Mucosa of descending colon (tissue), 3 donors: Measurements from ENCODE around the gene CDON. TPM values are rescaled to one million over a fixed set of nuclear protein-coding genes. Genes with fewer than 3 reads are reported as not detected.

Experiments
- ATAC-seq: fragments of 200-7000 bp; cut with Tn5 transposase; one replicate; pipeline ENCODE4 v1.9.1; 2020; ENCODE audit warnings: mild to moderate bottlenecking, moderate library complexity
- DNase-seq, 3 donors: peaks; one replicate each; pipeline ENCODE4 v3.0.0-alpha.2; 2020
- H3K36me3 ChIP-seq: fragments of 200-600 bp; one replicate; pipeline ENCODE4 v1.8.0; 2021; ENCODE audit warnings: low read depth, mild to moderate bottlenecking
- H3K4me1 ChIP-seq: fragments of 200-600 bp; one replicate; pipeline ENCODE4 v1.8.0; 2021; ENCODE audit warnings: low read depth, mild to moderate bottlenecking
- H3K4me3 ChIP-seq: fragments of 200-600 bp; one replicate; pipeline ENCODE4 v1.8.0; 2021; ENCODE audit warnings: mild to moderate bottlenecking
- H3K9me3 ChIP-seq: fragments of 200-600 bp; one replicate; pipeline ENCODE4 v1.8.0; 2021; ENCODE audit warnings: mild to moderate bottlenecking
- CTCF ChIP-seq: fragments of 200-600 bp; IDR thresholded peaks from one replicate; pipeline ENCODE4 v1.8.0; 2022; ENCODE audit warnings: antibody characterized with exemption, mild to moderate bottlenecking
- intact Hi-C, 2 donors: fragments of 100-400 bp; cut with DNase I in 1 of 2; cut with micrococcal nuclease in 1 of 2; formaldehyde crosslinking; loops; one replicate each; pipeline versions ENCODE4 v1.11.0 to v1.11.1; 2022; cut with DNase I, micrococcal nuclease
- total RNA-seq, 3 donors: library from RNA; stranded (reverse); fragmentation: NEBNext Ultra II Directional in 2 of 3; extraction: Animal tissue kit (Norgen Biotek cat#: 25700) in 2 of 3; gene quantifications; one replicate each; pipeline versions ENCODE4 v1.2.1 to v1.2.4, GENCODE V29; 2021 to 2023
- donor health status: DM: no; HTN: no; CAD: no; lungs with moderate emphysema.
- donor health status: DM: no; HTN: no; CAD: no.
- donor health status: DM: no; HTN: yes; CAD: no.

Gene CDON
- total RNA-seq, 3 donors from 2014 or later, result 3.8 to 91.6 (median 6.6) TPM

GRCh38 chr11:126088999-126089398 is 26.3 kb upstream of the CDON start:
- no peak for TF ChIP-seq CTCF
- no peak overlapping the region for H3K4me3 ChIP-seq
- ATAC-seq (no peak), DNase-seq (no peak)
- H3K36me3 ChIP-seq, result no peaks in the 10 kb centered on the region
- intact Hi-C loops, result no loop called here
- H3K9me3 ChIP-seq, result no peaks in the 10 kb centered on the region
- H3K4me1 ChIP-seq, result no peaks in the 10 kb centered on the region

- no peak for TF ChIP-seq CTCF
- intact Hi-C loops, result no loop called here
- H3K36me3 ChIP-seq, result no peaks in the 10 kb centered on the region
- no peaks in the 10 kb centered on the region for H3K9me3 ChIP-seq
- H3K4me3 ChIP-seq, result no peak overlapping the region
- H3K4me1 ChIP-seq, result no peaks in the 10 kb centered on the region
- DNase-seq (no peak), ATAC-seq (no peak)
Measured at GRCh38 chr11:126086248-126086647, 23.6 kb upstream of the CDON start.

- H3K4me1 ChIP-seq, result no peaks in the 10 kb centered on the region
- intact Hi-C loops, result no loop called here
- H3K36me3 ChIP-seq, result no peaks in the 10 kb centered on the region
- no peak for TF ChIP-seq CTCF
- DNase-seq (no peak), ATAC-seq (no peak)
- H3K4me3 ChIP-seq, result no peak overlapping the region
- no peaks in the 10 kb centered on the region for H3K9me3 ChIP-seq
Measured at GRCh38 chr11:126084608-126084912, 21.9 kb upstream of the CDON start.

- H3K9me3 ChIP-seq, result no peaks in the 10 kb centered on the region
- intact Hi-C loops, result no loop called here
- no peak for DNase-seq
- no peak for TF ChIP-seq CTCF
- ATAC-seq, result peak; percentile 53
- H3K4me1 ChIP-seq, result no peaks in the 10 kb centered on the region
- H3K36me3 ChIP-seq, result no peaks in the 10 kb centered on the region
- no peak overlapping the region for H3K4me3 ChIP-seq
Measured at GRCh38 chr11:126083829-126084607, 21.4 kb upstream of the CDON start.

- ATAC-seq, result no peak
- intact Hi-C loops, result no loop called here
Measured at GRCh38 chr11:126082251-126083109, 19.8 kb upstream of the CDON start.

More at GRCh38 chr11:126082251-126083109, 19.8 kb upstream of the CDON start:
- Histone ChIP-seq H3K4me1 (no peaks in the 10 kb centered on the region), H3K9me3 (no peaks in the 10 kb centered on the region), H3K4me3 (no peak overlapping the region), H3K36me3 (no peaks in the 10 kb centered on the region)
- no peak for DNase-seq
- no peak for TF ChIP-seq CTCF
